H1 (cell line): ENCODE data around the gene RGL3. TPM values are rescaled to one million over a fixed set of nuclear protein-coding genes. Genes with fewer than 3 reads are reported as not detected.
A peak's percentile ranks its signal among the peaks of the same experiment; 100 is the strongest.

ENCODE experiments used
- CEBPB ChIP-seq: IDR thresholded peaks from 2 replicates; pipeline ENCODE4 v1.6.1; 2012; ENCODE audit warnings: low read depth, low read length
- KDM4A ChIP-seq: IDR thresholded peaks from one replicate; pipeline ENCODE4 v1.7.1; 2012; ENCODE audit warnings: low read depth, mild to moderate bottlenecking, moderate library complexity, low read length, inconsistent platforms; ENCODE audit not compliant: severe bottlenecking
- MAFK ChIP-seq: IDR thresholded peaks from 2 replicates; pipeline ENCODE4 v1.6.1; 2012; ENCODE audit warnings: low read depth, mild to moderate bottlenecking, improper control_type of control experiment, low read length
- NRF1 ChIP-seq: IDR thresholded peaks from 2 replicates; pipeline ENCODE4 v1.6.1; 2011; ENCODE audit warnings: mild to moderate bottlenecking, low read depth, low read length, improper control_type of control experiment
- RFX5 ChIP-seq: IDR thresholded peaks from 2 replicates; pipeline ENCODE4 v1.6.1; 2011; ENCODE audit warnings: low read depth, low read length, improper control_type of control experiment, borderline replicate concordance
- RXRA ChIP-seq: IDR thresholded peaks from 2 replicates; pipeline ENCODE4 v1.6.1; 2011; ENCODE audit warnings: low read depth, mild to moderate bottlenecking, low read length, moderate library complexity; ENCODE audit not compliant: insufficient read depth
- SIN3A ChIP-seq, 2 experiments: IDR thresholded peaks in 1 of 2; conservative IDR thresholded peaks in 1 of 2; 2 replicates each; pipeline ENCODE4 v1.6.1; 2011 to 2012; ENCODE audit warnings: low read length in 2 of 2, improper control_type of control experiment in 1 of 2, low read depth in 1 of 2, mild to moderate bottlenecking in 1 of 2
- YY1 ChIP-seq: IDR thresholded peaks from 2 replicates; pipeline ENCODE4 v1.6.1; 2011; ENCODE audit warnings: low read depth, mild to moderate bottlenecking, low read length
- polyA plus RNA-seq, 7 experiments: library from polyadenylated mRNA; depleted of rRNA in 3 of 7; stranded (reverse) in 5 of 7; unstranded in 2 of 7; fragments of >200 nt in 5 of 7; fragments of 200-250 nt in 2 of 7; gene quantifications; 1 replicate in 5 of 7; 2 replicates in 1 of 7; 4 replicates in 1 of 7; pipeline versions ENCODE4 v1.2.1 to v1.2.3, GENCODE V29; 2011 to 2013; ENCODE audit warnings: missing spikeins in 2 of 7, mixed read lengths in 2 of 7
- total RNA-seq: library from RNA; stranded (reverse); fragmentation: NEBNext Ultra II Directional; extraction: Animal tissue kit (Norgen Biotek cat#: 25700); gene quantifications from 2 replicates; pipeline ENCODE4 v1.2.1, GENCODE V29; 2021
- TF ChIP-seq, protein P1 (sequence below): IDR thresholded peaks from 2 replicates; pipeline ENCODE4 v1.6.1; 2012; ENCODE audit warnings: low read length, inconsistent platforms

The RGL3 gene
- total and polyA plus RNA-seq, 2 of the 8 experiments (the other 6 are each of a cell fraction or from before 2014, with no cell fraction given) = 36.9 to 40.9 TPM

DNA sequence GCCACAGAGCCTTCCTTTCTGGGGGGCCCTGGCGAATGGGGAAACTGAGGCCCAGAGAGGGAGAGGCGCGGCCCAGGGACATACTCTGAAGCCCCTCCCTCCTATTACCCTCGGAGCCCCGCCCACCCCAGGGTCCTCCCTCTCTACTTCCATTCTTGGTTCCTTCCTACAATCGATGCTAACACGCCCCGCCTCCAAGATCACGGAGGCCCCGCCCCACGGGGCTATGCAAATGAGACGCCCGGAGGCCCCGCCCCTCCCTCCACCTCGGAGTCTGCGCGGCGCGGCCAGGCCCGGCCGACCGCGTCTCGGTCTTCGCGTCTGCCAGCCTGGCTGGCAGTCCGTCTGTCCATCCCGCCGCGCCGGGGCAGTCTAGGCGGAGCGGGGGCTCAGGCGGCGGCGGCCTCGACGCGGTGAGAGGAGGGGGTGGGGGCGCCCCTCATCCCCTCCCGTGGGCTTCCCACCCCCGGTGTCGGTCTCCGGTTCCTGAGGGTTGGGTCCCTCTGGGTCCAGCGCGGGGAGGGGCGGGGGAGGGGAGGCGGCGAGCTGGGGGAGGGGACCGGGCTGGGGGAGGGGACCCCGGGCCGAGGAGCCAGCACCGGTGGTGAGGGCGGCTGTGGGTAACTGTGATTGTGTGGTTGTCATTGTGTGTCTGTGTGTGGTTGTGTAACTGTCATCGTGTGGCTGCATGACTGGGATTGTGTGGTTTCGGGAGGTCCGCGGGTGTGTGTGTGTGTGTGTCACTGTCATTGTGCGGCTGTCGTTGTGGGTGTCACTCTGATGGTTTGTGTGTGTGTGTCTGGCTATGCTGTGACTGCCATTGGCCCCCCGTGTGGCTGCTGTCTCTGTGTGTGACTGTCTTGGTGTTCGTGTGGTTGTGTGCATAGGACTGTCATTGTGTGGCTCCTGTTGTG lies 63.7 kb downstream of the RGL3 start, which contains the start of gene PLPPR2 (continued):
- TF ChIP-seq, protein P1, sequence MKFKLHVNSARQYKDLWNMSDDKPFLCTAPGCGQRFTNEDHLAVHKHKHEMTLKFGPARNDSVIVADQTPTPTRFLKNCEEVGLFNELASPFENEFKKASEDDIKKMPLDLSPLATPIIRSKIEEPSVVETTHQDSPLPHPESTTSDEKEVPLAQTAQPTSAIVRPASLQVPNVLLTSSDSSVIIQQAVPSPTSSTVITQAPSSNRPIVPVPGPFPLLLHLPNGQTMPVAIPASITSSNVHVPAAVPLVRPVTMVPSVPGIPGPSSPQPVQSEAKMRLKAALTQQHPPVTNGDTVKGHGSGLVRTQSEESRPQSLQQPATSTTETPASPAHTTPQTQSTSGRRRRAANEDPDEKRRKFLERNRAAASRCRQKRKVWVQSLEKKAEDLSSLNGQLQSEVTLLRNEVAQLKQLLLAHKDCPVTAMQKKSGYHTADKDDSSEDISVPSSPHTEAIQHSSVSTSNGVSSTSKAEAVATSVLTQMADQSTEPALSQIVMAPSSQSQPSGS = no peak
- peak in 1 of 2 experiments; percentile 73; a peak in 1 of 4 replicates for TF ChIP-seq SIN3A (conservative IDR thresholded peaks at IDR 0.05 in 1 of 2, IDR thresholded peaks at IDR 0.05 in 1 of 2; ENCODE audit: low read depth in 1 of 2, low read length in 2 of 2)
- TF ChIP-seq KDM4A = peak; percentile 45
- TF ChIP-seq YY1 = no peak
- TF ChIP-seq MAFK = no peak
- TF ChIP-seq RFX5 = no peak
- no peak for TF ChIP-seq CEBPB
- no peak for TF ChIP-seq RXRA
- TF ChIP-seq NRF1 = peak; percentile 48; the same call in 1 of the 2 replicates
